ENCODE data around the gene IL25.

Gene IL25

DNA sequence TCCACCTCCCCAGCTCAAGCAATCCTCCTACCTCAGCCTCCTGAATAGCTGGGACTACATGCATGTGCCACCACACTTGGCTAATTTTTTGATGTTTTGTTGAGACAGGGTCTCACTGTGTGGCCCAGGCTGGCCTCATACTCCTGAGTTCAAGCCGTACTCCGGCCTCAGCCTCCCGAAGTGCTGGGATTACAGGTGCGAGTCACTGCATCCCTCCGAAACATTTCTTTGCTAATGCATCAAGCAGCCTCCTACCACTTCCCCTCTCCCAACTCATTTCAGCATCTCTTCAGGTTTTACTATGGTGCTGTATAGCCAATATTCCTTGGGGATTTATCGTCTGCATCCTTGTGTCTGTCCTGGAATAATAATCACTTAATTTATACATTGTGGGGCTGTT lies 17.6 kb upstream of the IL25 start:
- DNase-seq: no peak

DNA sequence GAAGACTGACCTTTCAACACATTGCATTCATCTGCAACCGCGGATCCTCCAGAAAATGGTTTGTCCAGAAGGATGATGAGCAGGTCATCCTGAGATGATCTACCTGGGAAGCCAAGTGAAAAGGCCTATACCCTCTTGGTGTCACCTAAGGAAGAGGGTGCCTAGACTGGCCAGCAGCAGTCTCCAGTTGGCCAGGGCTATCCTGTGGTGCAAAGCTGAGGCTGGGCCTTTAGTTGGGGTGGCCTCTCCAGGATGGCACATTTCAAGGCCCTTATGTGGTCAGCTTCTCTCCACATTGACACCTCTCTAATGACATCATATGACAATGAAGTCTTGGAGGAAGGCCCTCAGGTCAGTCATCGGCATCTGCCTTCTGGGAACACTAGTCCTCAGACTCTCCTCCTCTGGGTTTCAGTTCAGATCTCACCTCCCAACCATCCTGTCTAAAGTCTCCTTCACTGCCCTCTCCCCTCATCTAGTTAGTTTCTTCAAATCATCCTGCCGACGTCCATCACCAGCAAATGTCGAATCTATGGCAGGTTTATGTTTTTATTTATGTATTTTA lies 16.7 kb upstream of the IL25 start:
- no peak for DNase-seq

DNA sequence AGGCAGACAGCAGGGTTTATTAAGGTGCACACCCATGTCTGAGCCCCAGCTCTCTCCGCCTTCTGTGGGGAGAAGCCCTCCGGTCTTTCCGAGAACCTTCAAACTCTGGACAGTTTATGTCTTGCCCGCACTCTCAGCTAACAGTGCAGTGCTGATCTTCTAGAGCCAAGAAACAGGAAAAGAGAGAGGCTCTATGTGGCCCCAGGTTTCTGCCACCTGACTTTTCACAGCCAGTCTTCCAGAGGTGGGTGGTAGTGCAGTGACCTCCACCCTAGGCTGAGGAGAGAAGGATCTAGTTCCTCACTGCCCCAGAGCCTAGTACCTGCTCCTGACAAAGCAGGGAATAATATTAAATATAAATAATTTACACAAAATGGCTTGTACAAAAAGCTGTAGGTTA lies 15.9 kb upstream of the IL25 start:
- DNase-seq: no peak

DNA sequence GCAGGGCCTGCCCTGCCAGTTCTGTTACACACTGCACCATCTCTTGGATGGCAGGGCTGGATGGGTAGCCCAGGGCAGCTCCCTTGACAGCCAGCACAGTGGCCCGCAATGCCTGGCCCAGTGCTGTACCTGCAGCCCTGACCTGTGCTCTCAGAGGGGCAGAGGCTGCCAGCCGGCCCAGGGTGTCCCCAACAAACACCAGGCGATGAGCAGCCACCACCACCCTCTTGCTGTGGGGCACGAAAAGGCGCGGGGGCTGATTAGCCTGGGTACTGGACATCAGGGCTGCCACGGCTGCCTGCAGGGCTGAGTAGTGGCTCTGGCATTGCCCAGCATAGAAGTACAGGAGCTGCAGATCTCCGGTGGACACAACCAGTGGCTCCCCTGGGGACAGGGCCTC lies 15.3 kb upstream of the IL25 start:
- DNase-seq: no peak

DNA sequence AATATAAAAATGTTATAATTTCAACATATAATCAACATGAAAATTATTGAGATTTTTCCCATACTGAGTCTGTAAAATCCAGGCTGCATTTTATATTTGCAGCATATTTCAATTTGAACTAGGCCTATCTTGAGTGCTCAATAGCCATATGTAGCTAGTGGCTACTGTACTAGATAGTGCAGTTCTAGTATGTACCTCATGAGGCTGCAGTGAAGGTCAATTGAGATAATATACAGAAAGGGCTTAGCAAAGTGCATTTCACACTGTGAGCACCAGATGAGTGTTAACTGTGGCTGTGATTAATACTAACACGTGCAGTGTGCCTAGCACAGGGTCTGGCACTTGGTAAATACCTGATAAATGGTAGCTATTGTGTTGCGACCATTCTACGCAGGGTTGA lies 14.6 kb upstream of the IL25 start:
- DNase-seq: no peak

DNA sequence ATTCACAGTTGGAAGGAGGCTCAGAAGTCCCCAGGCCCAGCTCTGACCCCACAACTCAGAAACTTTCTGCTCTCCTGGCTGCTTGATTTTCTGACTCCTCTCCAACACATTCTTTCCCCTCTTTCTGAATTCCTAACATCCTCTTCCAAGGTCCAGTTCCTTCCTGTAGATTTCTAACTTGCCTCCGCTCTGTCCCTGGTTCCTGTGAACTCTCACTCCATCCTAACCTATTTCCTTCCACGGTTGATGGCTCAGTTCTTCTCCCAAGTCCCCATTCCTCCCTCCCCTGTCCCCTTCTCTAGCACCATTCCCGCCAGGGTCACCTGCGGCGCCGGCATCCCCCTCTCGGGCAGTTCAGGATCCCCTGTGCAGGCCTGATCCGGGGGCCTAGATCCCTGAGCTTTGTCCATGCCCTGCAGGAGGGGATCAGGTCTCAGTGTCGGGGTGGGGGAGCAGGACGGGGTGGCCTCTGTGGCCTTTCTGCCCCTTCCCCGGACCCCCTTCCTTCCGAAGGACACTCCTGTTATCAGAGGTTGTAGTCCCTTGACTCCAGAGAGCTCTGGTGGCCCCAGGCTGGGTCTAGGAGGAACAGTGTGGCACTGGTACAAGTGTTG lies 13.9 kb upstream of the IL25 start:
- no peak for DNase-seq

DNA sequence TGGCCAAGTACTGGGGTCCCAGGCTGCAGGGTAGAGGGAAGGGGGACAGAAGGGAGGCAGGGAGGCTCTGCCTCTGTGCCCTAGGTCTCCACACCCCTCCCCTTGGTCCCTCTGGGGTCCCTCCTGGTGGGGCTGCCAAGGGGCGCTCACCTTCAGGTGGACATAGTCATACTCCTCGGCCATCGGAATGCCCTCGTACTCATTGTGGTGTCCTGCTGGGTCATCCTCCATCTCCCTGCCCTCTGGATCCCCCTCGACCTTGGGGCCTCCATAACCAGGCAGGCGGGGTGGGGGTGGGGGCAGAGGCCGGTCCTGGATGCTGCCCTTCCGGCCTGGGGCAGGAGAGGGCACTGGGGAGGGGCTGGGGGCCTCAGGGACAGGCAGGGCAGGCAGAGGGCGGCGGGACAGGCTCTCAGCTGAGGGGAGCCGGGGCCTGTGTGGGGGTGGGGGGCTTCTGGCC lies 13.4 kb upstream of the IL25 start:
- no peak for DNase-seq

DNA sequence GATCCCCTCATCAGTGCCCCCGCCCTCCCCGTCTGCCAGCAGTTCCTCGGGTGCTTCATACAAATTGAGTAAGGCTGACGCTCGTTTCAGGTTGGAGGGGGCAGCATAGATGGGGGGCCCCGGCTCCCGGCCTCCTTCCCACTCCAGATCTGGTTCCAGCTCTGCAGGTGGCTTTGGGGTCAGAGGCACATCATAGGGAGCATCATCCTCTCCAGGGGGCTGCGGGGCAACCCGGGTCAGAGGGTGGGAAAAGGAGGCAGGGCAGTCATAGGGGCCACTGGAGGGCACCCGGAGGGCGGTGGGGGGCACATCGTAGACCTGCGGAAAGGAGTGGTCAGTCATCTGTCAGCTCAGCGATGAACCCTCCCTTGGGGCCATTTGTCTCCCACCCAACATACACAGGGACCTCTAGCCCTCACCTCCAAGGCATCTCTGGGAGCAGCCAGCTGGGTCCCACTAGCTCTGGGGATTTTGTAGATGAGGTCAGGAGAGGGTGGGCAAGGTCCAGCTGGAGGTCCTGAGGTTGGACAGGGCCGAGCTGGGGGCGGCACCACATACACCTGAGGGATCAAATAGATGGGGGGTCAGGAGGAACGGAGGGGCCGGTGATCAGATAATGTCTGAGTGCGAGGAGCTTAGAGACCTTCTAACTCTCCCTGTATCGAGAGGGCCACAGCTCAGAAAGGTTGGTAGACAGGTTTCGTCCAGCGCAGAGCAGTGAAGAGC lies 12.7 kb upstream of the IL25 start:
- DNase-seq: no peak

DNA sequence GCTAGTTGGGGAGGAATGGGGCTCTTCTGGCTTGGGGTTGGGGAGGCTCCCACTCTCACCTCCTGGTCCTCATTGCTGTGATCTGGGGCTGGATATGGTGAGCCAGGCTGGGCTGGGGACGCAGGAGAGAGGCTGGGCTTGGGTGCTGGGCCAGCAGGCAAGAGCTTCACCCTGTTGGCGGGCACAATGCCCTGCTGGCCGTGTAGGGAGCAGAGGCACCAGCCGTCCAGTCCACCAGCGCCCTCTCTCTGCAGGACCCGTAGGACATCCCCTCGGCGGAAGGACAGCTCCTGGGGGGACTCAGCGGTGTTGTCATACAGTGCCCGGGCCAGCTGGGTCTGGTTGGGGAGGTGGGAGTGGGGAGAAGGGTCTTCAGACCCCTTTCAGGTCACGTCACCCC lies 12.1 kb upstream of the IL25 start:
- DNase-seq: no peak

DNA sequence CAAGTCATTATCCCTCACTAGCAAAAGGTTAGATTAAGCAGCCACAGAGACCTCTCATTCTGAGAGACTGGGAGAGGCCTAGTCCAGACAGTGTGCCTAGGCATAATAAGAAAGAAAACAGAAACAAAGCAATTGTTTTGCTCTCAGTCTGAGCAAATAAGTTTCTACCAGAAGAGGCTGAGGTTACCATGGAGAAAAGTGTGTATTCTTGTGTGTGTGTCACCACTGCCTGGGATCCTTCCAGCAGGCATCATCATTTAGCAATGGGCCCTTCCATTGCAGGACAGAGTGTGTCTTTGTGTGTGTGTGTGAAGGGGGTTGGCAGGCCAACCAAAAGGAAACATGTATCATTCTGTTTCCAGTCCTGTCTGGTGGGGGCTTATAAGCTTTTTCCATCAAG lies 11.3 kb upstream of the IL25 start:
- peak; percentile 44 for DNase-seq

DNA sequence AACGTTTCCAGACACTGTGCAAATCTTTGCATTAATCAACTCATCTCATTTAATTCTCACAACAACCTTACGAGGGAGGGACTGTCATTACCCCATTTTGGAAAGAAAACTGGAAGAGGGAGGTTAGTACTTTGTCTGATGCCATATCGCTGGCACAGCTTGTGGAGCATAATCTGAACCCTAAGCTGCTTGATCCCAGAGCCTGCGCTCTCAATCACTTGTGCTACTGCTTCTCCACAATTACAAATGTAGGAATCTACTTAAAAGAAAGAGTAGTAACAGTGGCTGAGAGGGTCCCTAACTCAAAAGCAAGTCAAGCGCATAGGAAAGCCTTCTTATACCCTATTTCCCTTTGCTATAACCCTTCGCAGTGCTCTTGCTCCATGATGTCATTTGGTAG lies 10.8 kb upstream of the IL25 start:
- no peak for DNase-seq

DNA sequence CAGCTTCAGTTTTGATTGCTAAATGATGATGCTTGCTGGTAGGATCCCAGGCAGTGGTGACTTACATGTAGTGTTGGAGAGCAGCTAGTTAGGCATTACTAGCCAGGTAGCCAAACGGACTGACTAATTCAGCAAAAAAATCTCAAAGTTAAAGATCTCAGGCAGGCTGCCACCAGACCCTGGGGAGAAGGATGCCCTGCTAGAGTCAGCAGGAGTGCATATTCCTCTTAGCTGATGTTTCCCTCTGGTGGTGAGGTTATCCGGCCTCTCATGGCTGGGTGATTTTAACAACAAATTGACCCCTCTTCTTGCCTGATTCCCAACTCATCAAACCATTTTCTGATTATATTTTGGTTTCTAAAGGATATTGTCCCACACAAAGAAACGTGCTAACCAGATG lies 10.4 kb upstream of the IL25 start:
- no peak for DNase-seq

DNA sequence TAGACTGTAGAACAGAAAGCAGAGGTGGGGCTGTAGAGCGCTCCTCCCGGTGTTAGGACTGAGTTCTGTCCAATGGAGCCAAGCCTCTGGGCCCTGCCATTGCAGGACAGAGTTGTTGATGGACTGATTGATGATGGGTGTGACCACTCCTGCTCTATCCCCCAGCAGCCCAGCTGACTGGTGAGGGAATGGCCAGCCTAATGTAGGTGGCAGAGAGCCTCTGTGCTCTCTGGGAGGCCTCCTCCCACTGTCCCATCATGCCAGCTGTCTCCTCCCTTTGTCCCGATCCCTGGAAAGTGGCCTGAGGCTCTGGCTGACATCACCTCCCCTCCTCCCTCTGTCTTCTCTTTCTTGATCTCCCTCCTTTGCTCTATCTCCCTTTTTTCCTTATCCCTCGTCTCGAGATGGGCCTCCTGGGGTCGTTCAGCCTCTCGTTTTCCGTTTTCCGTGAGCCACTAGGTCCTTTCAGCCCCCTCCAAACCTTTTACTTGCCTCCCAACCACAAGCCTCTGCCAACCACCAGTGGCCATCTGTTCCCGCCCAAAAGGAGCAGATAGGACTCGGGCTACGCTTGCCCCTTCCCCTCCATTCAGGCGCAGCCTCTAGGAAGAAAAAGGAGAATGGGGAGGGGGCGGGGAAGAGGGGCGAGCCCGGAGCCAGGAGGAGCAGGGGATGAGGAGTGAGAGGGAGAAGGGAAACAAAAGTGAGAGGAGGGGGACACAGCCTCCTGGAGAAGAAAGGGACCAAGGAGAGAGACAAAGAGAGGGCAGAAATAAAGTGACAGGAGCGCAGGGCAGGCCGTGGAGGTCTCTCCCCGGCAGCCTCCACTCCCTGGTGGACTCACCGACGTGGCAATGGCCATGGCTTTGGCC lies 8.2 kb upstream of the IL25 start:
- no peak for DNase-seq

DNA sequence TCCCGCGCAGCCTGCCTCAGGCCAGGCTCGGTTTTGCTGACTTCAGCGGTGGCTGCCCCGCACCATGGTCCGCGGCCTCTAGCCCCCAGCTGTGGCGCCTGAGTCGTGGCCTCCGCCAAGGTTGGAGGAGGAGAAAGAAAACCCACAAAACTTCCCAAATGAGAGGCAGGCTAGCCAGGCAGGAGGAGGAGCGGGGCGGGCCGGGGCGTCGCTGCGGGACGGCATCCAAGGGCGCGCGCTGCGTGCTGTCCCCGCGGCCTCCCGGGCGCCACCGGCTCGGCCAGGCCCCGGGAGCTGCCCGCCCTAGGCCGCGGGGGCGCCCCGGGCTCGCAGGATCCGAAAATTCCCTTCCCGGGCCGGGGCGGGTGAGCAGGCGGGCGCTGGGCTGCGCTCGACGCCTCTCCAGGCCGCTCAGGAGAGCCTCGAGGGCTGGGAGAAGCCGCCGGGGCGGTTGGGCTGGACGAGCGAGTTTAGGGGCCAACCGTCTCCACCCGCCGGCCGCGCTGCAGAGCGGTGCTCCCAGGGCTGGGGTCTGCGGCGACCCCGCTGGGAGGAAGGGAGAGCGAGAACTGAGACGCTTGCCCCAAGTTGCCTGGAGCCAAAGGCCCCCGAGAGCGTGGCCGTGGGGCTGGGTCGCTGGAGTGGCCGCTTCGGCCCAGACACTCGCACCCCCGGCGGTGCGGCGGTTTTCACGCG lies 7.4 kb upstream of the IL25 start, which contains the start of gene EFS:
Gene EFS (minus strand): TSS at position 137 of the 696 bp plus-strand sequence. CDS start 147 bp downstream, outside the sequence.
- DNase-seq: no peak

DNA sequence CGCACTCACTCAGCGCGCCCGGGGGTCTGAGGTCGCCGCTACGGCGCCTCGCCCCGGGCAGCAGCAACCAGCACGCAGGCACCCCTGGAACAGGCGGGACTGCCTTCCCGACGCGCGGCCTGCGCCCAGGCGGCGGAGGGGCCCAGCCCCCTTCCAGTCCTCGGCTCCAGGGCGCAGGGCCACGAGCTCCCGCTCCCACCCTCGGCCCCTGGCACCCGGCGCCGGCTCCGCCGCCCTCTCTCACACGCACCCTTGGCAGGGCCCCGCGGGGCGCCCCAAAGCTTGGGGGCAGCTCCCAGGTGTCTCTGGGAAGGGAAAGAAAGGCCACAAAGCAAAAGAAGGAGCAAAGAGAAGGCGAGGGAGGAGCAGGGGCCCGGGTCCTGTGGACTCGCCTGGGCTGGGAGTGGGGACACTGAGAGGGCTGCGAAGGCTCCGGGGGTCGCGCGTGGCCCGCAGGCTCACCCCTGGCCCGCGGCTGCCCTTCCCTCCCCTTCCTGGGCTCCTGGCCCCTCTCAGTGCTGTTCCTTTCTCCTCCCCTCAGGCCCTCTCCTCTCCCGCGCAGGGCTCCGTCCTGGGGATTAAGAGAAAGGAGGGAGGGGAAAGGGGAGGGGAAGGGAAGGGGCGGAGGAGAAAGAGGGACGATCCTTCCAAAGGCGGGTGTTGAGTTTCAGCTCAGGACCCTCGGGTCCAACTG lies 6.7 kb upstream of the IL25 start:
- DNase-seq: no peak

DNA sequence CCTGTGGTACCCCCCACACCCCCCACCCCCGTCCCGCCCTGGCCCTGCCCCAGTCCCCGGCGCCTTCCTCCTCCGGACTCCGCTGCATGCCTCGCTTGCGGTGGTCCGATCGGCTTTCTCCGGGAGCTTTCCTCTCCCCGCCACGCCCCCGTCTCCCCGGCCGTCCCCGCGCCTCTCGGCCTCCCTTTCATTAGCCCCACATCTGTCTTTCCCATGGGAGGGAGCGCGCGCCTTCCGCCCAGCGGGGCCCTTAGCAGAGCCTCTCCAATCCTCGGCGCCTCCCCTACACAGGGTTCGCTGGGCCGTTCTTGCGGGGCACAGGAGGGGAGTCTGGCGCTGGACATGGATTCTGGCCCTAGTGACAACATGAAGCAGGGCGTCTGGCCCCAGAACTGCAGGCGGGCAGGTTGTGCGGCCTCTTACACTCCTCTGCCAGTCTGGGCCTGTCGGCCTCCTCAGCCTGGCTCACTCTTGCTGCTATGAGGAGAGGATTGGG lies 6.1 kb upstream of the IL25 start:
- DNase-seq: no peak

DNA sequence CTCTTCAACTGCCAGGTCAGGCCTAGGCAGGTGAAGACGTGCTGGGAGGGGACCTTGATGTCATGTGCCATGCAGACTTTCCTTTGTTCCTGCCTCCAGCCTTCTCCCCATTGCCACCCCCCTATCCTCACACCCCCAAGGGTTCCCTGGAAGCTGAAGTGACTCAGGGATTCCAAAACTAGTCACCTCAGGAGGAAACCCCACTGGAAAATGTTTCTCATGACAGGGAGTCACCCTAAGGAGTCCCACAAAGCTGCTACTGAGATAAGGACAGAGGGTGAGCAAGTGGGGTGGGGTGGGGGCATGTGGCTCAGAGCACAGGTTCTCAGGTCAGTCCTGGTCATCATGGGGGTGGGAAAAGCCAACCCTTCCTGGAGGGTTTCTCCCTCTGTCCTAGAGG lies 2.4 kb upstream of the IL25 start:
- DNase-seq: no peak

DNA sequence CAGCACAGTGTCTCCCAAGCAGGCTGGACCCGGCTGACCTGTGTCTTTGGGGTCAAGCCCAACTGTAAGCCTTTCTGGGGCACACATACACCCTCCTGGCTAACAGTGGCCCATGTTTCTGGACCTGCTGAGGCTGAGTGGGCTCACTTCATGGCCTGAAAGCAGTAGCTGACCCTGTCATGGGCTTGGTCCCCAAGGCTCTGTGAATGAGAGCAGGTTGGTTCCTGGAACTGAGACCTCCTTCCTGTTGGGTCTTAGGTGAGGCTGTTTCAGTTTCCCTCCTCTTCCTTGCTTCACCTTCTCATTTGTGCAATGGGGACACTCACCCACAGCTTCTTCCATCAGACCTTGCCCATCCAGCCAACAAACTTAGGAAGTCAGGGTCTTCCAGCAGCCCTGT lies 744 bp upstream of the IL25 start:
- no peak for DNase-seq

DNA sequence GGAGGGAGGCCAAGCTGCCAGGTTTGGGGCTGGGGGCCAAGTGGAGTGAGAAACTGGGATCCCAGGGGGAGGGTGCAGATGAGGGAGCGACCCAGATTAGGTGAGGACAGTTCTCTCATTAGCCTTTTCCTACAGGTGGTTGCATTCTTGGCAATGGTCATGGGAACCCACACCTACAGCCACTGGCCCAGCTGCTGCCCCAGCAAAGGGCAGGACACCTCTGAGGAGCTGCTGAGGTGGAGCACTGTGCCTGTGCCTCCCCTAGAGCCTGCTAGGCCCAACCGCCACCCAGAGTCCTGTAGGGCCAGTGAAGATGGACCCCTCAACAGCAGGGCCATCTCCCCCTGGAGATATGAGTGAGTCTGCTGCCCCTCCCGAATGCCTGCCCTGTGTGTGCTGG lies 432 bp downstream of the IL25 start:
- DNase-seq: no peak

DNA sequence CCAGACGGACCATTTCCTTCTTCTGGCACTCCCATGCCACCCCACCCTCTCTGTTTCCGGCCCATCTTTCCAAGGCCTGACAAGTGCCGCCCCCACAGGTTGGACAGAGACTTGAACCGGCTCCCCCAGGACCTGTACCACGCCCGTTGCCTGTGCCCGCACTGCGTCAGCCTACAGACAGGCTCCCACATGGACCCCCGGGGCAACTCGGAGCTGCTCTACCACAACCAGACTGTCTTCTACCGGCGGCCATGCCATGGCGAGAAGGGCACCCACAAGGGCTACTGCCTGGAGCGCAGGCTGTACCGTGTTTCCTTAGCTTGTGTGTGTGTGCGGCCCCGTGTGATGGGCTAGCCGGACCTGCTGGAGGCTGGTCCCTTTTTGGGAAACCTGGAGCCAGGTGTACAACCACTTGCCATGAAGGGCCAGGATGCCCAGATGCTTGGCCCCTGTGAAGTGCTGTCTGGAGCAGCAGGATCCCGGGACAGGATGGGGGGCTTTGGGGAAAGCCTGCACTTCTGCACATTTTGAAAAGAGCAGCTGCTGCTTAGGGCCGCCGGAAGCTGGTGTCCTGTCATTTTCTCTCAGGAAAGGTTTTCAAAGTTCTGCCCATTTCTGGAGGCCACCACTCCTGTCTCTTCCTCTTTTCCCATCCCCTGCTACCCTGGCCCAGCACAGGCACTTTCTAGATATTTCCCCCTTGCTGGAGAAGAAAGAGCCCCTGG lies 3.1 kb downstream of the IL25 start:
- no peak for DNase-seq

DNA sequence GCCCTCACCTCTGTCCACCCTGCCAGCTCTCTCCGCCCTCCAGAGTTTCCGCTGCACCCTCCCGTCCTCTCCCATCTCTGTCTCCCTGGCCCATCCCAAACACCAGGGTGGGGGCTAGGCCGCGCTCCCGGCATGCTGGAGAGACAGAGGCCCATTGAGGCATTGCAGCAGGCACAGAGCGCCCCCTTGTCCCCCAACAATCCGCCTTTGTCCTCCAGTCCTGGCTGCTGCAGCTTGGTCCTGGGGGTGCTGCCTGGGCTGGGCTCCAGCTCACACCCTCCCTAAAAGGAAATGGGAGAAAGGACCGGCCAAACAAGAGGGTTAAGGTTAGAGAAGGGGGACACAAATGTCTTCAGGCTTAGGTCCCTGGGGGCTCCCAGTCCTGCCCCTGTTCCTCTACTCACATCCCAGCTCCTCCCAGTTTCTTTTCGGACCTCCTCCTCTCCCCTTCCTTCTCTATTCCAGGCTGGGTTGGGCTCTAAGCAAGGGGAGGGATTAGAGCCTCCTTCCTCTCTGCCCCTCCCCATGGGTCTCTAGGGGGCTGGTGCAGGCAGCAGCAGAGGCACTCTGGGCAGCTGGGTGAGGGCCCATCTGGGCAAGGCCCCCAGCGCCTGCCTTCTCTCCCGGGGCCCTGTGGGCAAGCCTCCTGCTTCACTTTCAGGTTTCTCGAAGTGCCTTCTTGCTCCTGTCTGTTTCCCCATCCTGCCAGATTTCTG lies 4.0 kb downstream of the IL25 start, which contains the start of gene CMTM5:
Gene CMTM5 (plus strand): TSS at position 565 of the 716 bp plus-strand sequence. CDS start 206 bp downstream, outside the sequence.
- no peak for DNase-seq
